BJ (cell line): ENCODE data around the gene DISP2. TPM values are rescaled to one million over a fixed set of nuclear protein-coding genes. Genes with fewer than 3 reads are reported as not detected.

ENCODE experiments used
- CTCF ChIA-PET: fragments of 350-600 bp; formaldehyde crosslinking; extraction: SDS; loops from one replicate; lab custom pipeline; 2021; ENCODE audit warnings: antibody characterized with exemption, inconsistent platforms; lab: Yijun Ruan, JAX
- POLR2A ChIA-PET: fragments of 300-600 bp; sonication (Branson Sonifier 250); formaldehyde crosslinking; extraction: SDS; loops from one replicate; lab custom pipeline; 2021; ENCODE audit warnings: antibody characterized with exemption; lab: Charles Lee
- DNase-seq: peaks from one replicate; pipeline ENCODE4 v3.0.0-alpha.2; 2011; ENCODE audit warnings: low read depth
- H3K27me3 ChIP-seq: 2 replicates; pipeline ENCODE4 v1.6.0; 2011; ENCODE audit warnings: low read length; ENCODE audit not compliant: control insufficient read depth, insufficient read depth
- H3K36me3 ChIP-seq: 2 replicates; pipeline ENCODE4 v1.5.1; 2011; ENCODE audit warnings: low read length; ENCODE audit not compliant: control insufficient read depth, insufficient read depth
- H3K4me3 ChIP-seq: 2 replicates; pipeline ENCODE4 v1.5.1; 2011; ENCODE audit warnings: low read depth, mild to moderate bottlenecking, control low read depth, low read length
- polyA minus RNA-seq: library from RNA; depleted of rRNA, polyadenylated mRNA; stranded (reverse); fragments of >200 nt; gene quantifications from 2 replicates; pipeline ENCODE4 v1.2.3, GENCODE V29; 2011; rRNA and poly(A)+ RNA removed
- polyA plus RNA-seq: library from polyadenylated mRNA; depleted of rRNA; stranded (reverse); fragments of >200 nt; gene quantifications from 2 replicates; pipeline ENCODE4 v1.2.3, GENCODE V29; 2011; rRNA removed
- TF ChIP-seq, protein P1 (sequence below): IDR thresholded peaks from 2 replicates; pipeline ENCODE4 v1.5.1; 2011; ENCODE audit warnings: low read depth, mild to moderate bottlenecking, control low read depth, inconsistent platforms, low read length, moderate library complexity; ENCODE audit not compliant: insufficient read depth

DISP2 gene
- 0.16 and 0.23 TPM in 2 replicates for polyA plus RNA-seq
- 0.09 and 0.10 TPM in 2 replicates for polyA minus RNA-seq

GRCh38 chr15:40357723-40358470, at the start of gene DISP2:
TSS of gene DISP2 (plus strand) at chr15:40358219. CDS start at chr15:40358322, 103 bp downstream.
- CTCF ChIA-PET = interaction anchor here (0.6 to 11.3 kb wide), 4 partner anchors 11 to 75 kb away, joined by 3 to 112 read pairs (median 4); partner anchors contain the start of genes ANKRD63 and CCDC9B
- POLR2A ChIA-PET = no interaction called here
- Histone ChIP-seq H3K4me3 (peak within 1 kb of the TSS; percentile 51), H3K36me3 (no peaks in the 10 kb centered on the region), H3K27me3 (peaks cover 17% of the 10 kb centered on the region)
- DNase-seq = no peak
- TF ChIP-seq, protein P1, sequence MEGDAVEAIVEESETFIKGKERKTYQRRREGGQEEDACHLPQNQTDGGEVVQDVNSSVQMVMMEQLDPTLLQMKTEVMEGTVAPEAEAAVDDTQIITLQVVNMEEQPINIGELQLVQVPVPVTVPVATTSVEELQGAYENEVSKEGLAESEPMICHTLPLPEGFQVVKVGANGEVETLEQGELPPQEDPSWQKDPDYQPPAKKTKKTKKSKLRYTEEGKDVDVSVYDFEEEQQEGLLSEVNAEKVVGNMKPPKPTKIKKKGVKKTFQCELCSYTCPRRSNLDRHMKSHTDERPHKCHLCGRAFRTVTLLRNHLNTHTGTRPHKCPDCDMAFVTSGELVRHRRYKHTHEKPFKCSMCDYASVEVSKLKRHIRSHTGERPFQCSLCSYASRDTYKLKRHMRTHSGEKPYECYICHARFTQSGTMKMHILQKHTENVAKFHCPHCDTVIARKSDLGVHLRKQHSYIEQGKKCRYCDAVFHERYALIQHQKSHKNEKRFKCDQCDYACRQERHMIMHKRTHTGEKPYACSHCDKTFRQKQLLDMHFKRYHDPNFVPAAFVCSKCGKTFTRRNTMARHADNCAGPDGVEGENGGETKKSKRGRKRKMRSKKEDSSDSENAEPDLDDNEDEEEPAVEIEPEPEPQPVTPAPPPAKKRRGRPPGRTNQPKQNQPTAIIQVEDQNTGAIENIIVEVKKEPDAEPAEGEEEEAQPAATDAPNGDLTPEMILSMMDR = no peak

GRCh38 chr15:40309344-40309862, 48.6 kb upstream of the DISP2 start:
- peaks cover 20% of the 10 kb centered on the region for H3K27me3 ChIP-seq

GRCh38 chr15:40310001-40310959, 47.7 kb upstream of the DISP2 start:
- POLR2A ChIA-PET = no interaction called here
- Histone ChIP-seq H3K36me3 (no peaks in the 10 kb centered on the region), H3K4me3 (no peak overlapping the region), H3K27me3 (peaks cover 18% of the 10 kb centered on the region)
- TF ChIP-seq, protein P1 = peak; percentile 66
- CTCF ChIA-PET = interaction anchor here (0.7 to 11.9 kb wide), 19 partner anchors 8 to 265 kb away, joined by 3 to 127 read pairs (median 6); partner anchors contain the start of gene INAFM2
- DNase-seq = no peak

More at GRCh38 chr15:40309344-40309862, 48.6 kb upstream of the DISP2 start:
- POLR2A ChIA-PET = no interaction called here
- no peak for DNase-seq
- Histone ChIP-seq H3K4me3 (no peak overlapping the region), H3K36me3 (no peaks in the 10 kb centered on the region)
- TF ChIP-seq, protein P1 = no peak
- CTCF ChIA-PET = interaction anchor here (0.7 to 11.9 kb wide), 16 partner anchors 7 to 264 kb away, joined by 3 to 127 read pairs (median 7); partner anchors contain the start of gene INAFM2

- ChIA-PET CTCF (interaction anchor here (1.0 to 11.9 kb wide), 12 partner anchors 9 to 111 kb away, joined by 3 to 127 read pairs (median 12); partner anchors contain the start of genes CCDC9B and INAFM2), POLR2A (no interaction called here)
- H3K27me3 ChIP-seq = peaks cover 15% of the 10 kb centered on the region
These were observed 47.0 kb upstream of the DISP2 start for GRCh38 chr15:40310993-40311392.

More at GRCh38 chr15:40310993-40311392, 47.0 kb upstream of the DISP2 start:
- no peak for DNase-seq
- TF ChIP-seq, protein P1 = no peak
- Histone ChIP-seq H3K36me3 (no peaks in the 10 kb centered on the region), H3K4me3 (no peak overlapping the region)
